ENCODE data around the gene RASL11B.

- TF ChIP-seq ETV5 (CRISPR knock-in tag; IDR thresholded peaks at IDR 0.05; ENCODE audit: low read depth), result no peak
- no peak for TF ChIP-seq BRF2 (IDR thresholded peaks at IDR 0.05; ENCODE audit: borderline replicate concordance, insufficient read depth, insufficient read length)
- no peak for TF ChIP-seq TBP (optimal IDR thresholded peaks at IDR 0.05; ENCODE audit: low read depth, low read length)
- TF ChIP-seq FOXM1 (IDR thresholded peaks at IDR 0.05; ENCODE audit: low read depth), result no peak
- TF ChIP-seq FOXM1 (CRISPR knock-in tag; IDR thresholded peaks at IDR 0.05; ENCODE audit: low read depth), result no peak
- TF ChIP-seq CTCF (IDR thresholded peaks at IDR 0.05 in 2 of 3, conservative IDR thresholded peaks at IDR 0.05 in 1 of 3; ENCODE audit: insufficient read depth in 2 of 3, low read depth in 1 of 3, low read length in 3 of 3), result no peak
- TF ChIP-seq RBM22 (IDR thresholded peaks at IDR 0.05; ENCODE audit: low read depth, low read length, poor library complexity, severe bottlenecking), result no peak
- TF ChIP-seq ZNF197 (CRISPR knock-in tag; IDR thresholded peaks at IDR 0.05; ENCODE audit: low read depth), result no peak
- no peak for TF ChIP-seq CREB3 (tag; conservative IDR thresholded peaks at IDR 0.05; ENCODE audit: low read depth)
- no peak for TF ChIP-seq ZNF766 (CRISPR knock-in tag; conservative IDR thresholded peaks at IDR 0.05)
- no peak for TF ChIP-seq TEAD4 (IDR thresholded peaks at IDR 0.05; ENCODE audit: low read length)
- no peak for TF ChIP-seq TEAD4 (CRISPR knock-in tag; IDR thresholded peaks at IDR 0.05; ENCODE audit: borderline replicate concordance)
- TF ChIP-seq ATF7 (IDR thresholded peaks at IDR 0.05), result no peak
These were observed 39.0 kb upstream of the RASL11B start for GRCh38 chr4:52822972-52823701.

Measured in K562 (cell line).